HepG2 (cell line): Measurements from ENCODE around the gene SIRT5. TPM values are rescaled to one million over a fixed set of nuclear protein-coding genes. Genes with fewer than 3 reads are reported as not detected.

Experiments
- EP300 ChIP-seq, 3 experiments: sonication (generic) in 1 of 3; formaldehyde crosslinking in 1 of 3; IDR thresholded peaks; 2 replicates each; pipeline versions ENCODE4 v1.5.1 to v1.6.1; 2011 to 2020; ENCODE audit warnings: low read depth in 2 of 3, low read length in 2 of 3, borderline replicate concordance in 1 of 3, improper control_type of control experiment in 1 of 3, mild to moderate bottlenecking in 1 of 3, missing genetic modification reagents in 1 of 3, moderate library complexity in 1 of 3
- FOXP1 ChIP-seq, 2 experiments: fragments of 450-650 bp in 1 of 2; IDR thresholded peaks; 2 replicates each; pipeline ENCODE4 v1.6.1; 2017 to 2018; ENCODE audit warnings: antibody characterized with exemption in 1 of 2
- GATAD2A ChIP-seq: IDR thresholded peaks from 2 replicates; pipeline ENCODE4 v1.6.1; 2016
- HNF4A ChIP-seq: sonication (generic); formaldehyde crosslinking; IDR thresholded peaks from 2 replicates; pipeline ENCODE4 v1.4.0; 2020; ENCODE audit warnings: missing genetic modification reagents
- LCORL ChIP-seq, 2 experiments: fragments of 450-650 bp in 1 of 2; sonication (generic) in 1 of 2; formaldehyde crosslinking in 1 of 2; IDR thresholded peaks; 2 replicates each; pipeline versions ENCODE4 v1.5.0 to v1.6.1; 2017 to 2020; ENCODE audit warnings: antibody characterized with exemption in 1 of 2, missing genetic modification reagents in 1 of 2
- MAFK ChIP-seq, 2 experiments: IDR thresholded peaks in 1 of 2; conservative IDR thresholded peaks in 1 of 2; 2 replicates each; pipeline ENCODE4 v1.6.1; 2011; ENCODE audit warnings: improper control_type of control experiment in 2 of 2, low read length in 2 of 2
- TARDBP ChIP-seq: sonication (generic); formaldehyde crosslinking; IDR thresholded peaks from 2 replicates; pipeline ENCODE4 v1.8.0; 2022; ENCODE audit warnings: mild to moderate bottlenecking, missing genetic modification reagents
- THAP7 ChIP-seq: sonication (generic); formaldehyde crosslinking; IDR thresholded peaks from 2 replicates; pipeline ENCODE4 v1.8.1; 2023; ENCODE audit warnings: mild to moderate bottlenecking, missing genetic modification reagents
- ZFY ChIP-seq: sonication (generic); formaldehyde crosslinking; IDR thresholded peaks from 2 replicates; pipeline ENCODE4 v1.4.0; 2020; ENCODE audit warnings: missing genetic modification reagents
- ZGPAT ChIP-seq: IDR thresholded peaks from 2 replicates; pipeline ENCODE4 v1.6.1; 2016; ENCODE audit warnings: mild to moderate bottlenecking
- ZMYM4 ChIP-seq: sonication (generic); formaldehyde crosslinking; IDR thresholded peaks from 2 replicates; pipeline ENCODE4 v1.8.1; 2023; ENCODE audit warnings: mild to moderate bottlenecking, missing genetic modification reagents
- ZNF12 ChIP-seq: sonication (generic); formaldehyde crosslinking; IDR thresholded peaks from 2 replicates; pipeline ENCODE4 v1.5.0; 2020; ENCODE audit warnings: missing genetic modification reagents
- ZNF160 ChIP-seq: sonication (generic); formaldehyde crosslinking; IDR thresholded peaks from 2 replicates; pipeline ENCODE4 v1.8.0; 2022; ENCODE audit warnings: mild to moderate bottlenecking, inconsistent platforms, missing genetic modification reagents
- ZNF263 ChIP-seq: sonication (generic); formaldehyde crosslinking; IDR thresholded peaks from 2 replicates; pipeline ENCODE4 v1.4.0; 2020; ENCODE audit warnings: missing genetic modification reagents
- ZNF557 ChIP-seq: sonication (generic); formaldehyde crosslinking; IDR thresholded peaks from 2 replicates; pipeline ENCODE4 v1.4.0; 2020; ENCODE audit warnings: missing genetic modification reagents
- ZSCAN29 ChIP-seq: sonication (generic); formaldehyde crosslinking; conservative IDR thresholded peaks from 2 replicates; pipeline ENCODE4 v1.4.0; 2020; ENCODE audit warnings: mild to moderate bottlenecking, missing genetic modification reagents
- polyA plus RNA-seq, 8 experiments: library from polyadenylated mRNA; depleted of rRNA in 3 of 8; stranded (reverse) in 7 of 8; unstranded in 1 of 8; fragments of >200 nt; fragmentation: Illumina TruSeq in 4 of 8; extraction: Trizol in 4 of 8; gene quantifications; 2 replicates each; pipeline versions ENCODE4 v1.2.1 to v1.2.3, GENCODE V29; 2011 to 2016; ENCODE audit warnings: low read depth in 4 of 8, missing spikeins in 1 of 8, mixed read lengths in 1 of 8; ENCODE audit not compliant: insufficient read depth in 1 of 8
- total RNA-seq, 5 experiments: library from RNA; depleted of rRNA; stranded (reverse); fragments of >200 nt; fragmentation: Illumina TruSeq; extraction: Trizol; gene quantifications; 2 replicates each; pipeline ENCODE4 v1.2.3, GENCODE V29; 2016; ENCODE audit warnings: low read depth in 1 of 5
- TF ChIP-seq, protein P1 (sequence below): sonication (generic); formaldehyde crosslinking; IDR thresholded peaks from 2 replicates; pipeline ENCODE4 v1.4.0; 2020; ENCODE audit warnings: missing genetic modification reagents
- TF ChIP-seq, protein P2 (sequence below): sonication (generic); formaldehyde crosslinking; IDR thresholded peaks from 2 replicates; pipeline ENCODE4 v1.9.0; 2021; ENCODE audit warnings: mild to moderate bottlenecking, missing genetic modification reagents

The SIRT5 gene
- total and polyA plus RNA-seq, 2 of the 13 experiments (the other 11 are each of a cell fraction or from before 2014, with no cell fraction given) = 14.1 to 16.6 TPM

GRCh38 chr6:13660893-13661292 is 86.5 kb downstream of the SIRT5 start (continued):
- TF ChIP-seq, protein P1, sequence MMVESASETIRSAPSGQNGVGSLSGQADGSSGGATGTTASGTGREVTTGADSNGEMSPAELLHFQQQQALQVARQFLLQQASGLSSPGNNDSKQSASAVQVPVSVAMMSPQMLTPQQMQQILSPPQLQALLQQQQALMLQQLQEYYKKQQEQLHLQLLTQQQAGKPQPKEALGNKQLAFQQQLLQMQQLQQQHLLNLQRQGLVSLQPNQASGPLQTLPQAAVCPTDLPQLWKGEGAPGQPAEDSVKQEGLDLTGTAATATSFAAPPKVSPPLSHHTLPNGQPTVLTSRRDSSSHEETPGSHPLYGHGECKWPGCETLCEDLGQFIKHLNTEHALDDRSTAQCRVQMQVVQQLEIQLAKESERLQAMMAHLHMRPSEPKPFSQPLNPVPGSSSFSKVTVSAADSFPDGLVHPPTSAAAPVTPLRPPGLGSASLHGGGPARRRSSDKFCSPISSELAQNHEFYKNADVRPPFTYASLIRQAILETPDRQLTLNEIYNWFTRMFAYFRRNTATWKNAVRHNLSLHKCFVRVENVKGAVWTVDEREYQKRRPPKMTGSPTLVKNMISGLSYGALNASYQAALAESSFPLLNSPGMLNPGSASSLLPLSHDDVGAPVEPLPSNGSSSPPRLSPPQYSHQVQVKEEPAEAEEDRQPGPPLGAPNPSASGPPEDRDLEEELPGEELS = 0 out of 2 replicates have a peak, but pooled peaks have one; percentile 20
- TF ChIP-seq ZFY (CRISPR knock-in tag) = no peak
- TF ChIP-seq THAP7 (CRISPR knock-in tag) = no peak
- TF ChIP-seq ZMYM4 = peak; percentile 69
- no peak for TF ChIP-seq LCORL (IDR thresholded peaks at IDR 0.05)
- peak; percentile 46; the same call in 1 of the 2 replicates for TF ChIP-seq LCORL (CRISPR knock-in tag; IDR thresholded peaks at IDR 0.05)
- TF ChIP-seq ZNF557 (CRISPR knock-in tag) = 0 out of 2 replicates have a peak, but pooled peaks have one; percentile 30
- TF ChIP-seq ZGPAT = peak; percentile 36; the same call in 1 of the 2 replicates
- 0 out of 4 replicates have a peak, but pooled peaks of 1 of the 2 experiments have one; percentile 23 for TF ChIP-seq EP300 (IDR thresholded peaks at IDR 0.05; ENCODE audit: low read depth in 2 of 2, low read length in 2 of 2)
- TF ChIP-seq EP300 (CRISPR knock-in tag; IDR thresholded peaks at IDR 0.05; ENCODE audit: borderline replicate concordance) = no peak
- TF ChIP-seq ZSCAN29 (CRISPR knock-in tag) = peak; percentile 72; the same call in 1 of the 2 replicates
- no peak for TF ChIP-seq TARDBP (CRISPR knock-in tag)
- no peak for TF ChIP-seq FOXP1 (IDR thresholded peaks at IDR 0.05)
- TF ChIP-seq FOXP1 (CRISPR knock-in tag; IDR thresholded peaks at IDR 0.05) = no peak; the same call in 1 of the 2 replicates
- TF ChIP-seq ZNF263 (CRISPR knock-in tag) = peak; percentile 60; the same call in 1 of the 2 replicates
- TF ChIP-seq, protein P2, sequence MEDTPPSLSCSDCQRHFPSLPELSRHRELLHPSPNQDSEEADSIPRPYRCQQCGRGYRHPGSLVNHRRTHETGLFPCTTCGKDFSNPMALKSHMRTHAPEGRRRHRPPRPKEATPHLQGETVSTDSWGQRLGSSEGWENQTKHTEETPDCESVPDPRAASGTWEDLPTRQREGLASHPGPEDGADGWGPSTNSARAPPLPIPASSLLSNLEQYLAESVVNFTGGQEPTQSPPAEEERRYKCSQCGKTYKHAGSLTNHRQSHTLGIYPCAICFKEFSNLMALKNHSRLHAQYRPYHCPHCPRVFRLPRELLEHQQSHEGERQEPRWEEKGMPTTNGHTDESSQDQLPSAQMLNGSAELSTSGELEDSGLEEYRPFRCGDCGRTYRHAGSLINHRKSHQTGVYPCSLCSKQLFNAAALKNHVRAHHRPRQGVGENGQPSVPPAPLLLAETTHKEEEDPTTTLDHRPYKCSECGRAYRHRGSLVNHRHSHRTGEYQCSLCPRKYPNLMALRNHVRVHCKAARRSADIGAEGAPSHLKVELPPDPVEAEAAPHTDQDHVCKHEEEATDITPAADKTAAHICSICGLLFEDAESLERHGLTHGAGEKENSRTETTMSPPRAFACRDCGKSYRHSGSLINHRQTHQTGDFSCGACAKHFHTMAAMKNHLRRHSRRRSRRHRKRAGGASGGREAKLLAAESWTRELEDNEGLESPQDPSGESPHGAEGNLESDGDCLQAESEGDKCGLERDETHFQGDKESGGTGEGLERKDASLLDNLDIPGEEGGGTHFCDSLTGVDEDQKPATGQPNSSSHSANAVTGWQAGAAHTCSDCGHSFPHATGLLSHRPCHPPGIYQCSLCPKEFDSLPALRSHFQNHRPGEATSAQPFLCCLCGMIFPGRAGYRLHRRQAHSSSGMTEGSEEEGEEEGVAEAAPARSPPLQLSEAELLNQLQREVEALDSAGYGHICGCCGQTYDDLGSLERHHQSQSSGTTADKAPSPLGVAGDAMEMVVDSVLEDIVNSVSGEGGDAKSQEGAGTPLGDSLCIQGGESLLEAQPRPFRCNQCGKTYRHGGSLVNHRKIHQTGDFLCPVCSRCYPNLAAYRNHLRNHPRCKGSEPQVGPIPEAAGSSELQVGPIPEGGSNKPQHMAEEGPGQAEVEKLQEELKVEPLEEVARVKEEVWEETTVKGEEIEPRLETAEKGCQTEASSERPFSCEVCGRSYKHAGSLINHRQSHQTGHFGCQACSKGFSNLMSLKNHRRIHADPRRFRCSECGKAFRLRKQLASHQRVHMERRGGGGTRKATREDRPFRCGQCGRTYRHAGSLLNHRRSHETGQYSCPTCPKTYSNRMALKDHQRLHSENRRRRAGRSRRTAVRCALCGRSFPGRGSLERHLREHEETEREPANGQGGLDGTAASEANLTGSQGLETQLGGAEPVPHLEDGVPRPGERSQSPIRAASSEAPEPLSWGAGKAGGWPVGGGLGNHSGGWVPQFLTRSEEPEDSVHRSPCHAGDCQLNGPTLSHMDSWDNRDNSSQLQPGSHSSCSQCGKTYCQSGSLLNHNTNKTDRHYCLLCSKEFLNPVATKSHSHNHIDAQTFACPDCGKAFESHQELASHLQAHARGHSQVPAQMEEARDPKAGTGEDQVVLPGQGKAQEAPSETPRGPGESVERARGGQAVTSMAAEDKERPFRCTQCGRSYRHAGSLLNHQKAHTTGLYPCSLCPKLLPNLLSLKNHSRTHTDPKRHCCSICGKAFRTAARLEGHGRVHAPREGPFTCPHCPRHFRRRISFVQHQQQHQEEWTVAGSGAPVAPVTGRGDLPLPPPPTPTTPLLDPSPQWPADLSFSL (CRISPR knock-in tag) = no peak
- TF ChIP-seq HNF4A (CRISPR knock-in tag) = peak; percentile 82
- no peak for TF ChIP-seq MAFK (conservative IDR thresholded peaks at IDR 0.05 in 1 of 2, IDR thresholded peaks at IDR 0.05 in 1 of 2; ENCODE audit: low read length in 2 of 2)
- no peak for TF ChIP-seq ZNF160 (CRISPR knock-in tag)
- peak; percentile 67 for TF ChIP-seq GATAD2A (CRISPR knock-in tag)
- TF ChIP-seq ZNF12 (CRISPR knock-in tag) = 0 out of 2 replicates have a peak, but pooled peaks have one; percentile 69
